22Rv1 (cell line): ENCODE data around the gene DNLZ.

ENCODE experiments used
- ZFX ChIP-seq: fragments of 450-650 bp; IDR thresholded peaks from 2 replicates; pipeline ENCODE4 v1.6.1; 2017; ENCODE audit warnings: antibody characterized with exemption, borderline replicate concordance
- TF ChIP-seq, protein P1 (sequence below): fragments of 450-650 bp; IDR thresholded peaks from 2 replicates; pipeline ENCODE4 v1.5.1; 2017; ENCODE audit warnings: mild to moderate bottlenecking

DNA sequence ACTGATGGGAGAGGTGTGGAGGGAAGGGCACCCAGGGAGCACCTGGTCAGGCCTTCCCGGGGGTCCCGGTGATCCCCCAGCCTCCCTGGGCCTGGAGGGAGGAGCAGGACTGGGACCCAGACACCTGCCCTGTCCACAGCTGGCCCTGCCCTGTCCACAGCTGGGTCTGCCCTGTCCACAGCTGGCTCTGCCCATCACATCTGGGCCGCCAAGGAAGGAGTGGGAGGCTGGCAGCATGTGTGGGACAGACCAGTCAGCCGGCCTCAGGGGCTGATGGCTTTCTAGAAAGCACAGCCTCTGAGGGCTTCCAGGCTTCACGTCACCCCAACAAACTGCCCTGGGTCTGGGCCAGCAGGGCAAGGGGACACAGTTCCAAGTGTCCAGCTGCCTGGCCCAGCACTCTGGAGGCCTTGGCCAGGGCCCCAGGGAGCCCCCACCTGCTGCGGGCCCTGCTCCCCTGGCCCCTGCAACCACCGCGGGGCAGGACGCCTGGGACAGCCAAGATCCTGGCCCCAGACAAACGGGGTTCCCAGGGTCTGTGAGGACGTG is 12.2 kb downstream of the DNLZ start:
- TF ChIP-seq, protein P1, sequence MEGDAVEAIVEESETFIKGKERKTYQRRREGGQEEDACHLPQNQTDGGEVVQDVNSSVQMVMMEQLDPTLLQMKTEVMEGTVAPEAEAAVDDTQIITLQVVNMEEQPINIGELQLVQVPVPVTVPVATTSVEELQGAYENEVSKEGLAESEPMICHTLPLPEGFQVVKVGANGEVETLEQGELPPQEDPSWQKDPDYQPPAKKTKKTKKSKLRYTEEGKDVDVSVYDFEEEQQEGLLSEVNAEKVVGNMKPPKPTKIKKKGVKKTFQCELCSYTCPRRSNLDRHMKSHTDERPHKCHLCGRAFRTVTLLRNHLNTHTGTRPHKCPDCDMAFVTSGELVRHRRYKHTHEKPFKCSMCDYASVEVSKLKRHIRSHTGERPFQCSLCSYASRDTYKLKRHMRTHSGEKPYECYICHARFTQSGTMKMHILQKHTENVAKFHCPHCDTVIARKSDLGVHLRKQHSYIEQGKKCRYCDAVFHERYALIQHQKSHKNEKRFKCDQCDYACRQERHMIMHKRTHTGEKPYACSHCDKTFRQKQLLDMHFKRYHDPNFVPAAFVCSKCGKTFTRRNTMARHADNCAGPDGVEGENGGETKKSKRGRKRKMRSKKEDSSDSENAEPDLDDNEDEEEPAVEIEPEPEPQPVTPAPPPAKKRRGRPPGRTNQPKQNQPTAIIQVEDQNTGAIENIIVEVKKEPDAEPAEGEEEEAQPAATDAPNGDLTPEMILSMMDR: no peak
- TF ChIP-seq ZFX: no peak
